HG02970 (cell line): ENCODE results near the gene NAT9.
A peak's percentile ranks its signal among the peaks of the same experiment; 100 is the strongest.

Source experiments
- ATAC-seq: cut with Tn5 transposase; IDR thresholded peaks from one replicate; pipeline ENCODE4 v1.9.1; 2021; ENCODE audit warnings: mild to moderate bottlenecking, moderate library complexity, moderate number of reproducible peaks; ENCODE audit not compliant: unreplicated experiment, low FRiP score

The NAT9 gene

GRCh38 chr17:74748529-74749278 lies 27.4 kb downstream of the NAT9 start, which contains the start of gene NHERF1:
NHERF1 (plus strand) TSS chr17:74748628; CDS start chr17:74748847, 219 bp downstream.
- peak; percentile 86 for ATAC-seq

GRCh38 chr17:74748279-74748528 lies 27.9 kb downstream of the NAT9 start:
- no peak for ATAC-seq

- ATAC-seq, result no peak
Measured at GRCh38 chr17:74746922-74747321, 29.2 kb downstream of the NAT9 start.

GRCh38 chr17:74746376-74746775 lies 29.8 kb downstream of the NAT9 start:
- no peak for ATAC-seq

GRCh38 chr17:74745548-74746177 lies 30.5 kb downstream of the NAT9 start:
- ATAC-seq, result no peak

GRCh38 chr17:74744714-74745547 lies 31.2 kb downstream of the NAT9 start:
- no peak for ATAC-seq

- ATAC-seq, result no peak
Measured at GRCh38 chr17:74744349-74744713, 31.8 kb downstream of the NAT9 start.

- no peak for ATAC-seq
Measured at GRCh38 chr17:74743755-74744154, 32.4 kb downstream of the NAT9 start.

- ATAC-seq, result no peak
Measured at GRCh38 chr17:74742978-74743545, 33.1 kb downstream of the NAT9 start.

GRCh38 chr17:74742153-74742515 lies 34.0 kb downstream of the NAT9 start:
- no peak for ATAC-seq

GRCh38 chr17:74740641-74741387 lies 35.3 kb downstream of the NAT9 start:
- no peak for ATAC-seq

- no peak for ATAC-seq
Measured at GRCh38 chr17:74740173-74740572, 36.0 kb downstream of the NAT9 start.

GRCh38 chr17:74739227-74739831 lies 36.8 kb downstream of the NAT9 start:
- ATAC-seq, result no peak

- ATAC-seq, result no peak
Measured at GRCh38 chr17:74738051-74738996, 37.8 kb downstream of the NAT9 start.

GRCh38 chr17:74737299-74738050 lies 38.7 kb downstream of the NAT9 start:
- no peak for ATAC-seq

GRCh38 chr17:74736513-74737298 lies 39.4 kb downstream of the NAT9 start, which contains the start of gene RAB37:
RAB37 (plus strand) TSS chr17:74737256; CDS start chr17:74737273, 17 bp downstream.
- no peak for ATAC-seq

GRCh38 chr17:74734256-74734655 lies 41.9 kb downstream of the NAT9 start:
- no peak for ATAC-seq
